HG03521 (cell line): ENCODE measurements around the gene YIPF3.
"Not testable (repeated sequence)": the region's sequence is repeated elsewhere in the genome, so short reads cannot be mapped to it uniquely, and the experiment has no call there.

ENCODE experiments used
- ATAC-seq: cut with Tn5 transposase; IDR thresholded peaks from one replicate; pipeline ENCODE4 v1.9.1; 2021; ENCODE audit warnings: mild to moderate bottlenecking, moderate library complexity; ENCODE audit not compliant: unreplicated experiment

The YIPF3 gene

GRCh38 chr6:43467265-43467664 is 49.5 kb downstream of the YIPF3 start:
- ATAC-seq: not testable (repeated sequence)

- no peak for ATAC-seq
Measured at GRCh38 chr6:43465948-43466347, 50.8 kb downstream of the YIPF3 start.

- ATAC-seq: no peak
Measured at GRCh38 chr6:43464337-43464736, 52.4 kb downstream of the YIPF3 start.

GRCh38 chr6:43461936-43462335 is 54.8 kb downstream of the YIPF3 start:
- ATAC-seq: no peak
